Neural cell (in vitro differentiated cells): Measurements from ENCODE around the gene MLST8. TPM values are rescaled to one million over a fixed set of nuclear protein-coding genes. Genes with fewer than 3 reads are reported as not detected.

Experiments used
- H2AFZ ChIP-seq: fragments of 200-600, 300-800 bp; sonication (generic), shearing (Covaris generic); 2 replicates; pipeline ENCODE4 v1.6.0; 2014; ENCODE audit warnings: low read depth, mild to moderate bottlenecking, antibody characterized with exemption, low read length, moderate library complexity
- H3F3A ChIP-seq: fragments of 200-600 bp; shearing (Covaris generic); 2 replicates; pipeline ENCODE4 v1.6.1; 2016; ENCODE audit warnings: mild to moderate bottlenecking, moderate library complexity, mixed read lengths, antibody characterized with exemption, low read length; ENCODE audit not compliant: insufficient read depth, poor library complexity, severe bottlenecking
- H3K27ac ChIP-seq: fragments of 200-600, 300-800 bp; sonication (generic), shearing (Covaris generic); 2 replicates; pipeline ENCODE4 v1.5.1; 2014; ENCODE audit warnings: mild to moderate bottlenecking, low read length, moderate library complexity
- H3K27me3 ChIP-seq: fragments of 300-800, 200-600 bp; sonication (generic), shearing (Covaris generic); 2 replicates; pipeline ENCODE4 v1.6.0; 2014; ENCODE audit warnings: mild to moderate bottlenecking, low read depth, low read length, moderate library complexity; ENCODE audit not compliant: insufficient read depth
- H3K36me3 ChIP-seq: fragments of 300-800, 200-600 bp; sonication (generic), shearing (Covaris generic); 2 replicates; pipeline ENCODE4 v1.5.1; 2014; ENCODE audit warnings: mild to moderate bottlenecking, antibody characterized with exemption, low read length, moderate library complexity; ENCODE audit not compliant: insufficient read depth
- H3K4me2 ChIP-seq: fragments of 300-800, 200-600 bp; sonication (generic), shearing (Covaris generic); 2 replicates; pipeline ENCODE4 v1.6.0; 2014; ENCODE audit warnings: mild to moderate bottlenecking, low read length
- H3K4me3 ChIP-seq: fragments of 300-800, 200-600 bp; sonication (generic), shearing (Covaris generic); 2 replicates; pipeline ENCODE4 v1.5.1; 2014; ENCODE audit warnings: mild to moderate bottlenecking, low read length, moderate library complexity
- H3K79me2 ChIP-seq: fragments of 200-600 bp; shearing (Covaris generic); replicated peaks from 2 replicates; pipeline ENCODE4 v1.6.0; 2014; ENCODE audit warnings: mild to moderate bottlenecking, low read length, moderate library complexity; ENCODE audit not compliant: insufficient read depth
- H3K9ac ChIP-seq: fragments of 300-800, 200-600 bp; sonication (generic), shearing (Covaris generic); 2 replicates; pipeline ENCODE4 v1.6.1; 2016; ENCODE audit warnings: mild to moderate bottlenecking, low read length, mixed read lengths
- H3K9me2 ChIP-seq: fragments of 200-600 bp; shearing (Covaris generic); 2 replicates; pipeline ENCODE4 v1.6.1; 2016; ENCODE audit warnings: mild to moderate bottlenecking, low read length, mixed read lengths; ENCODE audit not compliant: insufficient read depth
- H3K9me3 ChIP-seq: fragments of 200-600, 300-800 bp; sonication (generic), shearing (Covaris generic); 2 replicates; pipeline ENCODE4 v1.6.1; 2016; ENCODE audit warnings: mild to moderate bottlenecking, mixed run types, low read length, moderate library complexity, mixed read lengths
- H4K20me1 ChIP-seq: fragments of 200-600 bp; shearing (Covaris generic); 2 replicates; pipeline ENCODE4 v1.6.1; 2016; ENCODE audit warnings: mild to moderate bottlenecking, mixed run types; ENCODE audit not compliant: insufficient read depth
- EP300 ChIP-seq: fragments of 450-650 bp; conservative IDR thresholded peaks from 2 replicates; pipeline ENCODE4 v1.6.1; 2014; ENCODE audit warnings: antibody characterized with exemption, mild to moderate bottlenecking, moderate library complexity; ENCODE audit not compliant: poor library complexity, severe bottlenecking
- RAD21 ChIP-seq: fragments of 450-650 bp; conservative IDR thresholded peaks from 2 replicates; pipeline ENCODE4 v1.6.1; 2014; ENCODE audit warnings: antibody characterized with exemption, mild to moderate bottlenecking, moderate library complexity
- SMC3 ChIP-seq: fragments of 450-650 bp; conservative IDR thresholded peaks from 2 replicates; pipeline ENCODE4 v1.6.1; 2014; ENCODE audit warnings: antibody characterized with exemption, mild to moderate bottlenecking, moderate library complexity; ENCODE audit not compliant: poor library complexity
- TAF1 ChIP-seq: IDR thresholded peaks from 2 replicates; pipeline ENCODE4 v1.6.1; 2012; ENCODE audit warnings: low read depth
- polyA plus RNA-seq: library from polyadenylated mRNA; depleted of rRNA; stranded (reverse); fragments of >200 nt; gene quantifications from 2 replicates; pipeline ENCODE4 v1.2.3, GENCODE V29; 2014
- TF ChIP-seq, protein P1 (sequence below): IDR thresholded peaks from 2 replicates; pipeline ENCODE4 v1.6.1; 2012; ENCODE audit warnings: borderline replicate concordance

MLST8 gene
- polyA plus RNA-seq, 1 donor from 2014 or later, result 13.5 TPM

DNA sequence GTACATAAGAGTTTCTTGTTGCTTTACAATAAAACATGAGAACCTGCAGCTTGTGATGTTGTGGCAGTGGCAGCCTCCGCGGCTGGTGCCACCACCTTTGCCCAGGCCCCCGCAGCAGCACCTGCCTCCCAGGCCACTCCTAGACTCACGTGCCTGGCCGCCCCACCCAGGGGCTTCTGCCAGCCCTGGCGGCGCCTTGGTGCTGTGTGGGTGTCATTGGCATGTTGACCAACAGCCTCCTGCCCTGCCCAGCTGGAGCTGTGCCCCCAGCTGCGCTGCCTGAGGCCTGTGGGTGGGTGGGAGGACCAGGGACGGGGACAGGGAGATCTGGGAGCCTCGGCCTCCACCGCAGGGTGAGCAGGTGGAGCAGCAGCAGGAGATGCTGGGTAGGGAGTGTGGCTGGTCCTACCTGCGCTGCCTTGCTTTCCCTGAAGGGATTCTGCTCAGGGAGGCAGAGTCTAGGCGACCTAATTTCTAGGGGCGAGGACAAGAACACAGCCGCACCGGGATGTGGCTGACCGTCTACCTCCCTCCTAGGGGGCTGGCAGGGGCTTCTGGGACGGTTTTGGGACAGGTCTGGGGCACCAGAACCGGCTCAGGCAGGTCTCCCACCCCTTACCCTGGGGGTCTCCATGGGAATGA lies 30.6 kb downstream of the MLST8 start:
- H3K9me2 ChIP-seq, result no peaks in the 10 kb centered on the region

DNA sequence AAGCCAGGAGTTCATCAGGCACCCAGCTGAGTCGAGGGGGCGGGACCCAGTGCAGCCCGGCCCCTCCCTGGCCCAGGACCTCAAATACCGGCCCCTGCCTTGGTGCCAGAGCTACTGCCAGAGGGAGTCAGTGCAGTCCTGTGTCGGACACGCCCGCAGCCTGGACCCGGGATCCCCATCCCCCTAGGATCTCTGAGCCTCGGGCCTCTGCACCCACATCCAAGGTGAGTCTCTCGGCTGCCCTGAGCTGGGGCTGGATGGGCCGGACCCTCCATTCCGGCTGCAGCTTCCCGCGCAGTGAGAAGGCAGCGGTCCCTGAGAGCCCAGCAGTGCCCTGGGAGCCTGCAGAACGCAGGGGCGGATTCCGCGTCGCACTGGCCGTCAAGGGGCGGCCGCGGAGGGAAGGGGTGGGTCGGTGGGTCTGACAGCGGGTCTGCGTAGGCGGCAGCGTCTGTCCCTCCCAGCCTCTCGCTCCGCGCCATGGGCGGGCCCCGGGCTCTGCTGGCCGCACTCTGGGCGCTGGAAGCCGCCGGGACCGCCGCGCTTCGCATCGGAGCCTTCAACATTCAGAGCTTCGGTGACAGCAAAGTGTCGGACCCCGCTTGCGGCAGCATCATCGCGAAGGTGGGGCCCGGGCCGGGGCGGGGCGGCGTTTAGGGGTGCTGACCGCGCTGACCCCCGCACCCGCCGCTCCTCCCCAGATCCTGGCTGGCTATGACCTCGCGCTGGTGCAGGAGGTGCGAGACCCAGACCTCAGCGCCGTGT lies 31.3 kb downstream of the MLST8 start, which contains the start of gene DNASE1L2:
Gene DNASE1L2, plus strand, starts transcription at position 108 of the 765 bp plus-strand sequence. Its CDS starts 373 bp downstream, at position 481.
- H3K27ac ChIP-seq, result no peak within 1 kb of the TSS
- H2AFZ ChIP-seq, result no peak within 1 kb of the TSS
- no peaks in the 10 kb centered on the region for H3K79me2 ChIP-seq
- no peak within 1 kb of the TSS for H3K4me2 ChIP-seq
- peak within 1 kb of the TSS; percentile 25 for H3K4me3 ChIP-seq
- no peaks in the 10 kb centered on the region for H3K9me3 ChIP-seq
- no peaks in the 10 kb centered on the region for H4K20me1 ChIP-seq
- peaks cover 15% of the 10 kb centered on the region for H3K27me3 ChIP-seq
- no peaks in the 10 kb centered on the region for H3F3A ChIP-seq
- no peaks in the 10 kb centered on the region for H3K9me2 ChIP-seq
- TF ChIP-seq, protein P1, sequence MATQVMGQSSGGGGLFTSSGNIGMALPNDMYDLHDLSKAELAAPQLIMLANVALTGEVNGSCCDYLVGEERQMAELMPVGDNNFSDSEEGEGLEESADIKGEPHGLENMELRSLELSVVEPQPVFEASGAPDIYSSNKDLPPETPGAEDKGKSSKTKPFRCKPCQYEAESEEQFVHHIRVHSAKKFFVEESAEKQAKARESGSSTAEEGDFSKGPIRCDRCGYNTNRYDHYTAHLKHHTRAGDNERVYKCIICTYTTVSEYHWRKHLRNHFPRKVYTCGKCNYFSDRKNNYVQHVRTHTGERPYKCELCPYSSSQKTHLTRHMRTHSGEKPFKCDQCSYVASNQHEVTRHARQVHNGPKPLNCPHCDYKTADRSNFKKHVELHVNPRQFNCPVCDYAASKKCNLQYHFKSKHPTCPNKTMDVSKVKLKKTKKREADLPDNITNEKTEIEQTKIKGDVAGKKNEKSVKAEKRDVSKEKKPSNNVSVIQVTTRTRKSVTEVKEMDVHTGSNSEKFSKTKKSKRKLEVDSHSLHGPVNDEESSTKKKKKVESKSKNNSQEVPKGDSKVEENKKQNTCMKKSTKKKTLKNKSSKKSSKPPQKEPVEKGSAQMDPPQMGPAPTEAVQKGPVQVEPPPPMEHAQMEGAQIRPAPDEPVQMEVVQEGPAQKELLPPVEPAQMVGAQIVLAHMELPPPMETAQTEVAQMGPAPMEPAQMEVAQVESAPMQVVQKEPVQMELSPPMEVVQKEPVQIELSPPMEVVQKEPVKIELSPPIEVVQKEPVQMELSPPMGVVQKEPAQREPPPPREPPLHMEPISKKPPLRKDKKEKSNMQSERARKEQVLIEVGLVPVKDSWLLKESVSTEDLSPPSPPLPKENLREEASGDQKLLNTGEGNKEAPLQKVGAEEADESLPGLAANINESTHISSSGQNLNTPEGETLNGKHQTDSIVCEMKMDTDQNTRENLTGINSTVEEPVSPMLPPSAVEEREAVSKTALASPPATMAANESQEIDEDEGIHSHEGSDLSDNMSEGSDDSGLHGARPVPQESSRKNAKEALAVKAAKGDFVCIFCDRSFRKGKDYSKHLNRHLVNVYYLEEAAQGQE, result no peak
- TF ChIP-seq RAD21 (no peak), TAF1 (no peak), EP300 (no peak)
- H3K9ac ChIP-seq, result no peak within 1 kb of the TSS
- H3K36me3 ChIP-seq, result no peaks in the 10 kb centered on the region

More for the DNA sequence above, 30.6 kb downstream of the MLST8 start:
- Histone ChIP-seq H3K36me3 (no peaks in the 10 kb centered on the region), H3K4me3 (no peak overlapping the region), H2AFZ (no peak overlapping the region), H4K20me1 (no peaks in the 10 kb centered on the region), H3K9me3 (no peaks in the 10 kb centered on the region), H3K27ac (no peak overlapping the region), H3K79me2 (no peaks in the 10 kb centered on the region), H3K9ac (no peak overlapping the region), H3K27me3 (peaks cover 15% of the 10 kb centered on the region), H3K4me2 (no peak overlapping the region), H3F3A (no peaks in the 10 kb centered on the region)
- TF ChIP-seq SMC3, result no peak
- TF ChIP-seq, protein P1, result no peak
